ENCODE measurements around the gene NUP37.

GRCh38 chr12:102096855-102097254, 23.1 kb downstream of the NUP37 start:
- no peak for TF ChIP-seq POLR2AphosphoS5 (IDR thresholded peaks at IDR 0.05; ENCODE audit: borderline replicate concordance, low read depth, low read length)
- TF ChIP-seq EZH2 (IDR thresholded peaks at IDR 0.05), result no peak

All from SK-N-MC (cell line).